NB4 (cell line): Measurements from ENCODE around the gene AMFR.
"Not testable (repeated sequence)": the region's sequence is repeated elsewhere in the genome, so short reads cannot be mapped to it uniquely, and the experiment has no call there.

Experiments
- DNase-seq: peaks from one replicate; pipeline ENCODE4 v3.0.0; 2010; ENCODE audit warnings: low read depth
- H3K4me3 ChIP-seq: one replicate; pipeline ENCODE4 v1.5.1; 2011; ENCODE audit warnings: mild to moderate bottlenecking, low read depth, low read length, moderate library complexity
- MYC ChIP-seq: IDR thresholded peaks from 2 replicates; pipeline ENCODE4 v1.6.1; 2011; ENCODE audit warnings: low read depth, low read length
- POLR2A ChIP-seq: IDR thresholded peaks from 2 replicates; pipeline ENCODE4 v1.6.1; 2011; ENCODE audit warnings: mild to moderate bottlenecking; ENCODE audit not compliant: insufficient read length; ENCODE audit errors: extremely low read depth
- TF ChIP-seq, protein P1 (sequence below): IDR thresholded peaks from one replicate; pipeline ENCODE4 v1.5.1; 2012; ENCODE audit warnings: low read depth, low read length
- TF ChIP-seq, protein P2 (sequence below): IDR thresholded peaks from 2 replicates; pipeline ENCODE4 v1.6.1; 2011; ENCODE audit warnings: low read depth, low read length

Gene AMFR

DNA sequence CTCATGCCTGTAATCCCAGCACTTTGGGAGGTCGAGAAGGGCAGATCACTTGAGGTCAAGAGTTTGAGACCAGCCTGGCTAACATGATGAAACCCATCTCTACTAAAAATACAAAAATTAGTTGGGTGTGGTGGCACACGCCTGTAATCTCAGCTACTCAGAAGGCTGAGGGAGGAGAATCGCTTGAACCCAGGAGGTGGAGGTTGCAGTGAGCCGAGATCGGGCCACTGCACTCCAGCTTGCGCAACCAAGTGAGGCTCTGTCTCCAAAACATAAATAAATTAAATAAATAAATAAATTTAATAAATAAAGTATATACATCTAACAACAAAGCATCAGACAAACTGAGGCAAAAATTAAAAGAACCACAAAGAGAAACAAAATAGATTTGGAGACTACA, 49.6 kb downstream of the AMFR start:
- not testable (repeated sequence) for H3K4me3 ChIP-seq, DNase-seq

DNA sequence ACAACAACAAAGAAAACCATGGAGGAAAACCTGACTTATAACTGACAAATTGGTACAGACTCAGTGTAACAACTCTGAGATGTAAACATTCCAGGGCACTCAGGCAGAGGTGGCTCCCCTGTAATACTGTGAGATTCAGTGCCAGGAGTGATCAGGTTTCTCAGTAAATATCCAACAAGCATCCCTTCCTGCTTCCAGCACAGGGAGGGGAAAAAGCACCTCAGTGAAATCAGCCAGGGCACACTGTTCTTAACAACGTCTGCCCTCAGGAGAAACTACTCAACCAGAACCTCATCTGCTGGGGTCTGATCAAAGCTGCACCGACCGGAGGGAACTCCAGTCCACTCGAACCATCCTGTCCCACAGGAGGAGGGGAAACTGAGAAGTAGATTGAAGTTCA, 52.3 kb downstream of the AMFR start:
- no peak overlapping the region for H3K4me3 ChIP-seq
- TF ChIP-seq POLR2A: no peak
- TF ChIP-seq, protein P1, sequence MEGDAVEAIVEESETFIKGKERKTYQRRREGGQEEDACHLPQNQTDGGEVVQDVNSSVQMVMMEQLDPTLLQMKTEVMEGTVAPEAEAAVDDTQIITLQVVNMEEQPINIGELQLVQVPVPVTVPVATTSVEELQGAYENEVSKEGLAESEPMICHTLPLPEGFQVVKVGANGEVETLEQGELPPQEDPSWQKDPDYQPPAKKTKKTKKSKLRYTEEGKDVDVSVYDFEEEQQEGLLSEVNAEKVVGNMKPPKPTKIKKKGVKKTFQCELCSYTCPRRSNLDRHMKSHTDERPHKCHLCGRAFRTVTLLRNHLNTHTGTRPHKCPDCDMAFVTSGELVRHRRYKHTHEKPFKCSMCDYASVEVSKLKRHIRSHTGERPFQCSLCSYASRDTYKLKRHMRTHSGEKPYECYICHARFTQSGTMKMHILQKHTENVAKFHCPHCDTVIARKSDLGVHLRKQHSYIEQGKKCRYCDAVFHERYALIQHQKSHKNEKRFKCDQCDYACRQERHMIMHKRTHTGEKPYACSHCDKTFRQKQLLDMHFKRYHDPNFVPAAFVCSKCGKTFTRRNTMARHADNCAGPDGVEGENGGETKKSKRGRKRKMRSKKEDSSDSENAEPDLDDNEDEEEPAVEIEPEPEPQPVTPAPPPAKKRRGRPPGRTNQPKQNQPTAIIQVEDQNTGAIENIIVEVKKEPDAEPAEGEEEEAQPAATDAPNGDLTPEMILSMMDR: no peak
- TF ChIP-seq MYC: no peak
- TF ChIP-seq, protein P2, sequence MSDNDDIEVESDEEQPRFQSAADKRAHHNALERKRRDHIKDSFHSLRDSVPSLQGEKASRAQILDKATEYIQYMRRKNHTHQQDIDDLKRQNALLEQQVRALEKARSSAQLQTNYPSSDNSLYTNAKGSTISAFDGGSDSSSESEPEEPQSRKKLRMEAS: no peak
- DNase-seq: no peak

DNA sequence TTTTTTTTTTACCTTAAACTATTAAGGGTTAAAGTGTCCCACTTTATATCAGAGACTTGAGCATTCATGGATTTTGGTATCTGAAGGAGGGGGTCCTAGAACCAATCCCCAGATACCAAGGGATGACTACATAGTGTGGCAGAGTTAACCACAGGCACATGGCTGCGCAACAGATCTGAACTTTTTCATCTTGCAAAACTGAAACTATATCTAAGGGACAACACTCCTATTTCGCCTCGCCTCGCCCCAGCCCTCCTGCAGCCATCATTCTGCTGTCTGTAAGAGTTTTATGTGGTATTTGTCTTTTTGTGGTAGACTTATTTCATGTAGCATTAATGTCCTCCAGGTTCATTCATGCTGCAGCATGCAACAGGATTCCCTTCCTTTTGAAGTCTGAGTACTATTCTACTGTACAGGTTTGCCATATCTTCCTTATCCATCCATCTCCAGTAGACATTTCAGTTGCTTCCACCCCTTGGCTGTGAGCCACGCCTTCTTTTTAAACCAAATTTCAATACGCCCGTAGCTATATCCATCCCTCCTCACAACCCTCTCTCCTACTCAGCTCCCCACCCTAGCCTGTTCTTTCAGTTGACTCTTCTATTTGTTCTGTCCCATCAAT, 53.2 kb downstream of the AMFR start:
- no peak overlapping the region for H3K4me3 ChIP-seq
- TF ChIP-seq POLR2A: no peak
- TF ChIP-seq, protein P2: no peak
- no peak for TF ChIP-seq MYC
- TF ChIP-seq, protein P1: no peak
- DNase-seq: no peak

GRCh38 chr16:56371660-56371937, 53.7 kb downstream of the AMFR start:
- no peak overlapping the region for H3K4me3 ChIP-seq
- TF ChIP-seq, protein P2: no peak
- no peak for TF ChIP-seq MYC
- no peak for TF ChIP-seq POLR2A
- TF ChIP-seq, protein P1: no peak
- DNase-seq: no peak

GRCh38 chr16:56370875-56371659, 54.3 kb downstream of the AMFR start:
- TF ChIP-seq POLR2A (no peak), MYC (no peak)
- TF ChIP-seq, protein P1: no peak
- TF ChIP-seq, protein P2: no peak
- no peak for DNase-seq
- no peak overlapping the region for H3K4me3 ChIP-seq

DNA sequence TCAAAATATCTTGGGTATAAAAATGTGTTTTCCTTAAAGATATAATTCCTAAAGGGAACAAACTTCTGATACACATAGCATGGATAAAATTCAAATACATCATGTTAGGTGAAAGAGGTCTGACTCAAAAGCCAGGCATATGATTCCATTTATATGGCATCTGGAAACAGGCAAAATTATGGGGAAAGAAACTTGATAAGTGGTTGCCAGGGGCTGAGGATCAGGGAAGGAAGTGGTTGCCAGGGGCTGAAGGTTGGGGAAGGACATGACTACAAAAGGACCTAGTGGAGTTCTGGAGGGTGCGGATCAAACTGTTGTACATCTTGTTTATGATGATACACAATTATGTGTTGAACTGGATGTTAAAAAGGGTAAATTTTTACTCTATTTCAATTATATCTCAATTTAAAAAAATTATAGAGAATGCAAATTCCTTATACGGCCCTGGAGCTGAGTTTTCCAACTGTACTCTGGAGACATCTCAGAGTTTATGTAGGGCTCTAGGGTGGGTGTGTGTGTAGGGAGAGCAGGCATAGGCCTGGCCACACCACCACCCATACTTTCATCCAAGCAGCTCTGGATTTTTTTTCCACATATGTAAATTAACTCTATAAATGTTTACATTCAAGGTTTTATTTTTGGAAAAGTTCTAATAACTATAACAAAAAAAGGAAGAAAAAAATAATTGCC, 55.0 kb downstream of the AMFR start:
- H3K4me3 ChIP-seq: no peak overlapping the region
- TF ChIP-seq MYC (no peak), POLR2A (no peak)
- TF ChIP-seq, protein P2: no peak
- TF ChIP-seq, protein P1: no peak
- DNase-seq: no peak
